Measurements from ENCODE around the gene ZNF497.

The ZNF497 gene

GRCh38 chr19:58326914-58327726 is 35.4 kb downstream of the ZNF497 start, which contains the start of gene ZSCAN22 (continued):
- TF ChIP-seq ZNF600 (tag by site-specific recombination; IDR thresholded peaks at IDR 0.05), result peak; percentile 90
- TF ChIP-seq ZNF768 (tag by site-specific recombination; IDR thresholded peaks at IDR 0.05), result peak; percentile 65; the same call in 1 of the 2 replicates
- TF ChIP-seq ZXDB (tag by site-specific recombination; IDR thresholded peaks at IDR 0.05), result peak; percentile 98
- TF ChIP-seq ZNF341 (tag by site-specific recombination; IDR thresholded peaks at IDR 0.05; ENCODE audit: low read depth), result peak; percentile 79
- no peak for TF ChIP-seq ZNF174 (tag by site-specific recombination; IDR thresholded peaks at IDR 0.05)
- TF ChIP-seq GFI1B (tag by site-specific recombination; IDR thresholded peaks at IDR 0.05), result no peak
- TF ChIP-seq ZFP69B (tag by site-specific recombination; IDR thresholded peaks at IDR 0.05), result peak; percentile 82
- no peak for TF ChIP-seq ZNF354C (tag by site-specific recombination; IDR thresholded peaks at IDR 0.05; ENCODE audit: borderline replicate concordance, low read depth)
- TF ChIP-seq ZNF391 (tag by site-specific recombination; IDR thresholded peaks at IDR 0.05; ENCODE audit: borderline replicate concordance, low read depth), result peak; percentile 87; the same call in 1 of the 2 replicates
- TF ChIP-seq ZNF596 (tag by site-specific recombination; IDR thresholded peaks at IDR 0.05), result no peak
- peak; percentile 65 for TF ChIP-seq ZNF18 (tag by site-specific recombination; IDR thresholded peaks at IDR 0.05)
- TF ChIP-seq KLF8 (tag by site-specific recombination; IDR thresholded peaks at IDR 0.05), result peak; percentile 95
- no peak for TF ChIP-seq ZNF132 (tag by site-specific recombination; IDR thresholded peaks at IDR 0.05; ENCODE audit: borderline replicate concordance)
- TF ChIP-seq ZNF645 (tag by site-specific recombination; IDR thresholded peaks at IDR 0.05), result 0 out of 2 replicates have a peak, but pooled peaks have one; percentile 8
- no peak for TF ChIP-seq ZNF302 (tag by site-specific recombination; IDR thresholded peaks at IDR 0.05; ENCODE audit: low read depth)
- TF ChIP-seq ZSCAN23 (tag by site-specific recombination; IDR thresholded peaks at IDR 0.05), result peak; percentile 76; the same call in 1 of the 2 replicates
- TF ChIP-seq ZNF585B (tag by site-specific recombination; IDR thresholded peaks at IDR 0.05), result no peak; the same call in 1 of the 2 replicates
- no peak for TF ChIP-seq RBAK (tag by site-specific recombination; IDR thresholded peaks at IDR 0.05)
- TF ChIP-seq PATZ1 (tag by site-specific recombination; IDR thresholded peaks at IDR 0.05), result peak; percentile 75
- no peak for TF ChIP-seq ZNF184 (tag by site-specific recombination; IDR thresholded peaks at IDR 0.05)
- TF ChIP-seq HIC1 (tag by site-specific recombination; IDR thresholded peaks at IDR 0.05), result peak; percentile 84
- peak; percentile 88 for TF ChIP-seq OVOL3 (tag by site-specific recombination; IDR thresholded peaks at IDR 0.05)
- peak; percentile 98 for TF ChIP-seq PBX3 (CRISPR knock-in tag; IDR thresholded peaks at IDR 0.05)
- TF ChIP-seq ZNF701 (tag by site-specific recombination; IDR thresholded peaks at IDR 0.05), result no peak
- no peak for TF ChIP-seq ZNF548 (tag by site-specific recombination; IDR thresholded peaks at IDR 0.05)
- TF ChIP-seq KLF17 (tag by site-specific recombination; IDR thresholded peaks at IDR 0.05), result peak; percentile 61
- TF ChIP-seq KLF1 (tag by site-specific recombination; IDR thresholded peaks at IDR 0.05), result peak; percentile 88
- TF ChIP-seq ZNF510 (tag by site-specific recombination; IDR thresholded peaks at IDR 0.05; ENCODE audit: insufficient replicate concordance), result no peak
- TF ChIP-seq MYNN (tag by site-specific recombination; IDR thresholded peaks at IDR 0.05; ENCODE audit: borderline replicate concordance), result no peak
